ENCODE measurements around the gene MED8.

Gene MED8

GRCh38 chr1:43358121-43358745 lies 31.4 kb downstream of the MED8 start:
- DNase-seq = no peak

DNA sequence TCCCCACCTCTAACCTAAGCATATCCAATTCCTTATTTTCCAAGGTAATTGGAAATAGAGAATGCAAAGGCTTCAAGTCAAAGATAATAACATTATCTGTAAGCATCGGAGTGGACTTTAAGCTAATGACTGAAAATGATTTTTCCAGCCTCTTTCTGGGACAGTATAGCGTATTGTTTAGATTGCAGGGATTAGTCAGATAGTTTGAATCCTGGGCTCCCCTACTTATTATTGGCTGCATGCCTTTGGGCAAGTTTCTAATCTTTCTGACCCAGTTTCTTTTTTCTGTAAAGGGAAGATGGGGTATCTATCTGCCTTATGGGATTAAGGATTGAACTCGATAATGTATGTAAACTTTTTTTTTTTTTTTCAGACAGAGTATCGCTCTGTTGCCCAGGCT lies 32.3 kb downstream of the MED8 start:
- no peak for DNase-seq

GRCh38 chr1:43354936-43355335 lies 34.7 kb downstream of the MED8 start:
- peak; percentile 25 for DNase-seq

GRCh38 chr1:43354471-43354870 lies 35.1 kb downstream of the MED8 start:
- DNase-seq = no peak

GRCh38 chr1:43352881-43353280 lies 36.7 kb downstream of the MED8 start:
- no peak for DNase-seq

DNA sequence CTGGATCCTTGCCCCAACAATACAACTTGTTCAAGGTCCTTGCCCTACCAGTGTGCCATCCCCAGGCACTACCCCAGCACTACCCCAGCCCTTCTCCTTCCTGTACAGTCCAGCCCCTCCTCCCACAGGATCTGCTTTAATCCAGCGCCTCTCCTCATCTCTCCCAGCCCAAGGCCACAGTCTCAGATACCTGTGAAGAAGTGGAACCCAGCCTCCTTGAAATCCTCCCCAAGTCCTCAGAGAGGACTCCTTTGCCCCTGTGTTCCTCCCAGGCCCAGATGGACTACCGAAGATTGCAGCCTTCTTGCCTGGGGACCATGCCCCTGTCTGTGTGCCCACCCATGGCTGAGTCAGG lies 37.3 kb downstream of the MED8 start:
- no peak for DNase-seq

GRCh38 chr1:43351421-43352350 lies 37.9 kb downstream of the MED8 start:
- DNase-seq = no peak

DNA sequence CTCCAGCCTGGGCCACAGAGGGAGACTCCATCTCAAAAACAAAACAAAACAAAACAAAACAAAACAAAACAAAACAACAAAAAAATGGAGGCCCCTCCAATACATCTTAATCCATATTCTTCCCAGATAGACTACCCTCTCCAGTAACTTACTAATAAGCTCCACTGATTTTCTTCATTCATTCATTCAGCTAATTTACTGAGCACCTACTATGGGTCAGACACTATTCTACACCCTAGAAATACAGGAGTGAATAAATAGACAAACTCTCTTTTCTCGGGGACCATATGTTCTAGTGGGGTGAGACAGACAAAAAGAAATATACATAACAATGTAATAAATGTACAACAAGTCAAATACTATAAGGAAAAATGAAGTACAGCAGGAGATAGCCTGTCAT lies 38.6 kb downstream of the MED8 start:
- DNase-seq = no peak

- peak; percentile 56 for DNase-seq
Measured at GRCh38 chr1:43349594-43350306, 39.9 kb downstream of the MED8 start.

DNA sequence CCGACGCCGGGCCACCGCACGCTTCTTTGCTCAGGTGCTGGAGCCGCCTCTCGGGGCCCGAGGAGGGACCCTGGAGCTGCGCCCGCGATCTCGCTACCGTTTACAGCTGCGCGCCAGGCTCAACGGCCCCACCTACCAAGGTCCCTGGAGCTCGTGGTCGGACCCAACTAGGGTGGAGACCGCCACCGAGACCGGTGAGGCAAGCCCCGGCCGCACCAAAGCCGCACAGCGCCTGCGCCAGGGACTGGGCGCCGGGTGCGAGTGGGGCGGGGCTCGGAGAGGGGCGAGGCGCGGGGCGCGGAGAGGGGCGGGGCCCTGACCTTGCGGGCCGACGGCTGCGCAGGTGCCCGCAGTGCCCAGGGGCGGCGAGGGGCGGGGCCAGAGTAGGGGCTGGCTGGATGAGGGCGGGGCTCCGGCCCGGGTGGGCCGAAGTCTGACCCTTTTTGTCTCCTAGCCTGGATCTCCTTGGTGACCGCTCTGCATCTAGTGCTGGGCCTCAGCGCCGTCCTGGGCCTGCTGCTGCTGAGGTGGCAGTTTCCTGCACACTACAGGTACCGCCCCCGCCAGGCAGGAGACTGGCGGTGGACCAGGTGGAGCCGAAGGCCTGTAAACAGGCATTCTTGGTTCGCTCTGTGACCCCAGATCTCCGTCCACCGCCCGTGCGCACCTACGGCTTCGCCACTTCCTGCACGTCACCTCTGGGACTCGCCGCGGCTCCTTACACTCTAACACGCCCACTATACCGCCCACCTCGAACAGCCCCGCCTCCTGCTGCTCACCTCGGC lies 40.6 kb downstream of the MED8 start:
- peak; percentile 66 for DNase-seq

GRCh38 chr1:43348343-43348808 lies 41.2 kb downstream of the MED8 start:
- DNase-seq = no peak

- no peak for DNase-seq
Measured at GRCh38 chr1:43346636-43347035, 43.0 kb downstream of the MED8 start.

- no peak for DNase-seq
Measured at GRCh38 chr1:43345120-43345519, 44.5 kb downstream of the MED8 start.

- DNase-seq = no peak
Measured at GRCh38 chr1:43344267-43344850, 45.2 kb downstream of the MED8 start.

DNA sequence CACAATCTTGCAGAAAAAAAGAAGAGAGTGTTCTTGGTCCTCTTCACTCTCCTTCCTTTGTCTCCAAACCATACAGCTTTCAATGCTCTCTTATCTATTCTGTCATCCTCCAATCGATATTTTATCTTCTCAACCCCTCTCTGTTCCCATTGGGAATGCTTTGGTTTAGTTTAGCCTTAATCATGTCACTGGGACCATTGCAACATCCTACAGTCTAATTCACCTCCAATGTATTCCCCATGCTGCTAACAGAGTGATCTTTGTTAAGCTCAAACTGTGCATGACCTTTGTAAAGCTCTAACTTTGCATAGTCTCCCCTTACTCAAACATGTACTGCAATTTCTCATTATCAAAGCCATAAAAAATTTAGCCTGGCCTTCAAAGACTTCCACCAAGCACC lies 49.0 kb downstream of the MED8 start:
- no peak for DNase-seq

DNA sequence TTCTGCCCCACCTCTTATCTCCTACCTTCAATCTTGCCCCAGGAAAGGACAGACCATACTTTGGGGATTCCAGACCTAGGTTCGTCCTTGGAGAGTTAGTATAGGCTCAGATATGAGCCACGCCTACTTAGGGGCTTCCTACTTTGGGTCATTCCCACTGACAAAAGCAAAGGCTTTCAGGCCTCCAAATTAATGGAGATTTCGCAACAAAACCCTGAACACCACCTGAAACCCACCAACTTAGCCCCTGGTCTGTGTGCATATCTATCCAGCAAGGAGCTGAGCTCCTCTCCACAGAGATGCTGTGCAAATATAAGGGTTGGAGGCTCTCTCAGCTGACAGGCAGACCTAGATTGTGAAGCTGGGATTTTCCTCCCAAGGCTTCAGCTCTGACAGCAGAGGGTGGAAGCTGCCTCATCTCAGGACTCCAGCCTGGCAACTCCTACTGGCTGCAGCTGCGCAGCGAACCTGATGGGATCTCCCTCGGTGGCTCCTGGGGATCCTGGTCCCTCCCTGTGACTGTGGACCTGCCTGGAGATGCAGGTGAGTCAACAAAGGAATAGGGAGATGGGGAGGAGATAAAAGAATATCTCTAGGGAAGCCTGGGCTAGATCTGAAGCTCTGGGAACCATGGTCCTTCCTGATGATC lies 49.9 kb downstream of the MED8 start:
- no peak for DNase-seq

DNA sequence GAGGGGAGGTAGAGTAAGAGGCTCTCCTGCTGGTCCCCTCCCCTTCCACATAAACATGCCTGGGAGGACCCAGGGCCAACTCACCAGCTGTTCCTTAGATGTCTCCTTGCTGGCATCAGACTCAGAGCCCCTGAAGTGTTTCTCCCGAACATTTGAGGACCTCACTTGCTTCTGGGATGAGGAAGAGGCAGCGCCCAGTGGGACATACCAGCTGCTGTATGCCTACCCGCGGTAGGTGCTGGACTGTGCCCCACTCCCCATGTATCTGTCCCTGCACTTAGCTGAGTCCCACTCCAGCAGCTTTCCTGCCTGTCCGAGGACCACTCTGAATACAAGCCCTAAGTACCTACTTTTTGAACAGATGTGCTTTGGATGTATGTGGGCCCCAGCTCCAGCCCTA lies 51.6 kb downstream of the MED8 start:
- DNase-seq = no peak

DNA sequence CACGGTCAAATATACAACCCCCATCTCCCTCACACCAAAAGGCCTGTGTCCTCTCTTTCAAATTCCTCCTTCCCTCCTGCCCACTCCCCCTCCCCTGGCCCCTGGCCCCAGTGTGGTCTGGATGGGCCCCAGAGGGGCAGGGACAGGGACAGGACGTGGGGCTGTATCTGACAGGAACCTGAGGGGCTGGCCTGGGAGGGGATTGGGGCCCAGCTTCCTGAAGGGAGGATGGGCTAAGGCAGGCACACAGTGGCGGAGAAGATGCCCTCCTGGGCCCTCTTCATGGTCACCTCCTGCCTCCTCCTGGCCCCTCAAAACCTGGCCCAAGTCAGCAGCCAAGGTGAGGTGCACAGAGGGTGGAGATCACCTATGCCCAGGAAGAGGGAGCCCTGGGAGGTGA lies 52.0 kb downstream of the MED8 start, which contains the start of gene MPL:
Gene MPL, plus strand, starts transcription at position 231 of the 400 bp plus-strand sequence. Its CDS starts 31 bp downstream, at position 262.
- DNase-seq = no peak

DNA sequence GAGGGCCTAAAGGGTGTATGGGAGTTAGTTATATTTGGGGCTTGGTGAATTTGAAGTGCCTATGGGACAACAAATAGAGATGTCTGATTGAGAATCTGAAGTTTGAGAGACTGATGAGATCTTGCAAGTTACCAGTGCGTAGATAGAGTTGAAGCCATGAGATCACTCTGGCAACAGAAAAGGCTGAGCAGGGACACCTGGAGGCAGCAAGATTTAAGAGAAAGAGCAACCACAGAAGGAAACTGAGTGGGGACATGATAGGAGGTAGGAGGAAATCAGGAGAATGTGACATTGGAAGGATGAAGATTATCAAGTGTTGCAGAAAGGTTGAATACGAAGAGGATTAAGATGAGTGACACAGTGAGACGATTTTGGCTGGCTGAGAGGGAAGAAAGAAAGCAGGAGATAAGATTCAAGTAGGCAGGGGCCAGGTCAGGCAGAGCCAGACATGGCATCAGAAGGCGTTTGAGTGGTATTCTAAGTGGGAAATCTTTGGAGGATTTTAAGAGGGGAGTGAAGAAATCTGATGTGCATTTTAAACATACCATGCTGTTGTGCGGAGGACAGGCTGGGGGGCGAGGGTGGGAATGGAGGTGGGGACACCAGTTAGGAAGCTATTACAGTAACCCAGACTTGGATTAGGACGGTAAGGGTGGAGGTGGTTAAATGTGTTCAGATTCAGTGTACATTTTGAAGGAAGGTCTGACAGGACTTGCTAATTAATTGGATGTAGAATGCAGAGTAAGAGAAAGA lies 55.0 kb downstream of the MED8 start:
- DNase-seq = no peak
